GM12878 (cell line): ENCODE results near the gene CIAPIN1.

Experiments used
- CTCF ChIP-seq, 3 experiments: IDR thresholded peaks in 2 of 3; conservative IDR thresholded peaks in 1 of 3; 2 replicates each; pipeline ENCODE4 v1.5.1; 2011; ENCODE audit warnings: low read depth in 3 of 3, low read length in 3 of 3, mild to moderate bottlenecking in 3 of 3, control low read depth in 2 of 3, moderate library complexity in 2 of 3, inconsistent platforms in 1 of 3, mixed read lengths in 1 of 3; ENCODE audit not compliant: control insufficient read depth in 2 of 3, insufficient read depth in 1 of 3; ENCODE audit errors: extremely low read depth in 1 of 3
- E4F1 ChIP-seq: fragments of 450-650 bp; IDR thresholded peaks from 2 replicates; pipeline ENCODE4 v1.6.1; 2018; ENCODE audit warnings: borderline replicate concordance, mild to moderate bottlenecking; ENCODE audit not compliant: partially characterized antibody
- KLF5 ChIP-seq: fragments of 450-650 bp; IDR thresholded peaks from 2 replicates; pipeline ENCODE4 v1.6.1; 2014; ENCODE audit warnings: mild to moderate bottlenecking; ENCODE audit not compliant: partially characterized antibody
- MYC ChIP-seq: IDR thresholded peaks from 2 replicates; pipeline ENCODE4 v1.6.1; 2011; ENCODE audit warnings: mild to moderate bottlenecking, low read length, moderate library complexity, inconsistent platforms; ENCODE audit not compliant: insufficient read depth, insufficient replicate concordance, insufficient read length, severe bottlenecking
- NRF1 ChIP-seq: conservative IDR thresholded peaks from 2 replicates; pipeline ENCODE4 v1.6.1; 2011; ENCODE audit warnings: mild to moderate bottlenecking, low read depth, low read length, improper control_type of control experiment
- RBBP5 ChIP-seq: fragments of 200-600 bp; sonication (generic); conservative IDR thresholded peaks from 2 replicates; pipeline ENCODE4 v1.6.1; 2016
- RFX5 ChIP-seq: IDR thresholded peaks from 2 replicates; pipeline ENCODE4 v1.6.1; 2011; ENCODE audit warnings: low read depth, low read length, improper control_type of control experiment

- TF ChIP-seq CTCF (IDR thresholded peaks at IDR 0.05 in 2 of 3, conservative IDR thresholded peaks at IDR 0.05 in 1 of 3; ENCODE audit: control insufficient read depth in 2 of 3, extremely low read depth in 1 of 3, insufficient read depth in 1 of 3, low read depth in 3 of 3, low read length in 3 of 3) (no peak), NRF1 (no peak), RBBP5 (no peak), RFX5 (no peak), KLF5 (no peak), E4F1 (no peak), MYC (no peak)
Observed at GRCh38 chr16:57401943-57402640, 45.1 kb downstream of the CIAPIN1 start.
